Left renal pelvis (tissue), 4 donors: ENCODE results near the gene SLC13A2. TPM values are rescaled to one million over a fixed set of nuclear protein-coding genes. Genes with fewer than 3 reads are reported as not detected.

Experiments
- DNase-seq, 4 donors: peaks; one replicate each; pipeline ENCODE4 v3.0.0-alpha.2; 2013; ENCODE audit warnings: low read depth in 4 of 4, low spot score in 3 of 4
- polyA plus RNA-seq, 4 donors: library from polyadenylated mRNA; unstranded; fragments of 120-200 nt; gene quantifications; one replicate each; pipeline ENCODE4 v1.2.1, GENCODE V29; 2013; ENCODE audit not compliant: insufficient read length in 4 of 4

SLC13A2 gene
- polyA plus RNA-seq, 4 donors: 0.30 to 13.9 (median 7.6) TPM

DNA sequence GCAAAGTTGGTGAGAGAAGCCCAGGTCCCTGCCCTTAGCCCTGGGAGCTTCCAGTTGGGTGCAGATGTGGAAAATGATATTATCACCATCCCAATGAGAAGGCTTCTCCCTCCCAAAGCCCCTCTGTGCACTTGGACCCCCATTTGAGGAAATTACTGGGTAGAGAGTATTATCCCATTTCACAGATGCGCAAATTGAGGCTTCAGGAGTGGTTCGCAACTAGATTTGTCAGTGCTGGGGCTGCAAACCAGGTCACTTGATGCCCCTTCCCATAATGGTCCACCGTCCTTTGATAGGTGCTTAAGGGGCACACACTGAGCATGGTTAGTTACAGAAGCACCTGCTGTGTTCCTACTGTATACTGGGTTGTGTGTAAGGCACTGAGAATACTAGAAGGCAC, 18.4 kb downstream of the SLC13A2 start:
- DNase-seq: no peak

DNA sequence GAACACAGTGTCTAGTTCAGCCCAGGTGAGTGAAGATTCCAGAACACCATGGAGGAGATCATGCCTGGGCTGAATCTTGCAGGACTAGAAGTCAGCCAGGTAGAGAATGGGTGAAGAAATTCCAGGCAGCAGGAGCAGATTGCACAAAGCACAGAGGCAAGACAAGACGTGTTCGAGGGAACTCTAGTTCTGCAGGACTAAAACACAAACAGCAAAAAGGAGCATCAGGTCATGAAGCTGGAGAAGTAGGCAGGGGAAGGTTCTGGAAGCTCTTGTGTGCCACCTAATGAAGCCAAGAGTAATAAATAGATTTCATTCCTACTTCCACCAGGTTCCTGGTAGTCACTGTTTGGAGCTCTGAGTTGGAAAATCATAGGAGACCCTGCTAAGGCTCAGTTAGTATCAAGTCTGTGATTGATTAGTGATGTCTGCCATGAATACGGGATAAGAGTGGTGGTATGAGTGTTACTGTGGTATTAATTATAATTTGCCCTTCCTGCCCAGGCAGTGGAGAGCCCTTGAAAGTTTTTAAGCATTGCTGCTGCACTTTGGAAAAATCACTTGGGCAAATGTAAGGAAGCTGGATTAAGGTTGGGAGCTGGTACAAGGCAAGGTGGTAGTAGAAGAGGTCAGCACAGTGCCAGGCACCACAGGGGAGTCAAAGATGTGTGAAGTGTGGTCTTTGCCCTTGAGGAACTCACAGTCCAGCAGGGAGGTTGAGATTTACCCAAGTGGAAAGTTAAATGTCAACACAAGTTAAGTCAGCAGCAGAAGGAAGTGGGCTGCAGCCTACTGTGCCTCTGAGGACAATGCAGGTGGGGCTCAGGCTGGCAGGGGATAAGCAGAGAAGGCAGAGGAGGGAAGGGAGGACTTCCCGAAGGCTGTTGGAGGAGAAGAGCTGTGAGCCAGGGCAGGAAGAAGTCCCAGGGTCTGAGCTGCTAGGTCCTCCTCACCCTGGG, 19.2 kb downstream of the SLC13A2 start:
- no peak for DNase-seq

DNA sequence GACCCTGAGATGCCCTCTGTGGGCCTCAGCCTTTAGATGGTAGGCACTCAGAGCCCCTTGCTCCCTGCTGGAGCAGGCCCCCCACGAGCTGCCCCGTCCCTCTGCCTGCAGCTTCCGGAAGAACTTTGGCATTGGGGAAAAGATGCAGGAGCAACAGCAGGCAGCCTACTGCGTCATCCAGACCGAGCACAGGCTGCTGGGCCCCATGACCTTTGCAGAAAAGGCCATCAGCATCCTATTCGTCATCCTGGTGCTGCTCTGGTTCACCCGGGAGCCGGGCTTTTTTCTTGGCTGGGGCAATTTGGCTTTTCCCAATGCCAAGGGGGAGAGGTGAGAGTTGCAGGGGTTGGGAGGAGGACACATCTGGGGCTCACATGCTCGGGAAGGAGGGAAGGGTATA, 20.0 kb downstream of the SLC13A2 start:
- no peak for DNase-seq

DNA sequence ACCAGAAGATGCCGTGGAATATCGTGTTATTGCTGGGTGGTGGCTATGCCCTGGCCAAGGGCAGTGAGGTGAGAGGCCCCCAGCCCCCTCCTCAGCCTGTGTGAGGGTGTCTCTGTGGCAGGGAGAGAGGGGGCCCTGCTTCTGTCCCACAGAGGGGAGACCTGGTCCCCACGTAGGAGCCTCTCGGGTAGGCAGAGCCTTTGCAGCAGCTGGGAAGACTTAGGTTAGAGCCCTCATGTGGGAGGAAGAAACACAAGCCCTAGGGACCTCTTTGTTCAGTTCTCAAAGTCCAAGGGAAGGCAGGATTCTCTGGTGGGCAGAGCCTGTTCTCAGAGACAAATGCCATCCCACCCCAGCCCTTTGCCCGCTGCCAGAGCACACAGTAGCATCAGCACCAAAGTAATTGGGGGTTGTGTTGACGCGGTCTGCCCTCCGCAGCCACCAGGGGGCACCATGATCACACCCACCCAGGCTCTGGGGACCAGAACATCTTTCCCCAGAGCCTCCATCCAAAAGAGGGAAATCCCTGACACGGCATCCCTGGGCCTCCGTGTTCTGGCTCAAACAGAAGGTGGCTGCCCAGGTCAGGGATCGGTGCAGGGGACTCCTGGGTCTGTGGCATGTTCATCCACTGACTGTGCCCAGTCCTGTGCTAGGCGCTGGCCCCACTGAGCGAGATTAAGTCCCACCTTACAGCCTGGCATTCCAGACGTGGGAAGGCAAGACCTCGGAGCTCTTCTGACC, 21.2 kb downstream of the SLC13A2 start:
- peak in 1 of 4 donors; percentile 41 for DNase-seq

DNA sequence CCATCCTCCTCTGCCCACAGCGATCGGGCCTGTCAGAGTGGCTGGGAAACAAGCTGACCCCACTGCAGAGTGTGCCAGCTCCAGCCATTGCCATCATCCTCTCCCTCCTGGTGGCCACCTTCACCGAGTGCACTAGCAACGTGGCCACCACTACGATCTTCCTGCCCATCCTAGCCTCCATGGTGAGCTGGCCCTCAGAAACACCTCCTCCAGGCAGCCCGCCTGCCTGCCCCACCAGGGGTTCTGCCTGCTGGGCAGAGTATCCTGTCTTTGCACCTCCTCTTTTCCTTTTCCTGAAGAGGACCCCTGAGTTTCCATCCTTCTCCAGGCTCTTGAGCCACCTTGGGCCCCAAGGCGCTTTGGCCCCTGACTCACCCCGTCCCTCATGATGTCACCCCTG, 22.2 kb downstream of the SLC13A2 start:
- no peak for DNase-seq

DNA sequence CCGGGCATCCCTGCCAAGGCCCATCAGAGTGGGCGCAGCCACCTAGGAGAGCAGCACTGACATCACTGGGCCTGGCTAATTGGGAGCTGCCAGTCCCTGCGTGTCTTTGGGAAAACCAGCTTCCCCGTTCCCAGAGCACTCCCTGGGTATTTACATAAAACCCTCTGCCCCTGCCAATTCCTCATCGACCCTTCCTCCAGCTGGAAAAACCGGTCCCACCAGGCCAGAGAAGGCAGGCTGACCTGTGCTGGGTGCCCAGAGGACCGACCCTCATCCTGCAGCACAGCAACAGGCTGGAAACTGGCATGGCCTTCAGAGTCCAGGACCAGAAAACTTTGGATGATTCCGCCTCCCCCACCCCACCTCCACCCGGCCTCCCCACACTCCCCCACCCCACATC, 24.5 kb downstream of the SLC13A2 start:
- no peak for DNase-seq

DNA sequence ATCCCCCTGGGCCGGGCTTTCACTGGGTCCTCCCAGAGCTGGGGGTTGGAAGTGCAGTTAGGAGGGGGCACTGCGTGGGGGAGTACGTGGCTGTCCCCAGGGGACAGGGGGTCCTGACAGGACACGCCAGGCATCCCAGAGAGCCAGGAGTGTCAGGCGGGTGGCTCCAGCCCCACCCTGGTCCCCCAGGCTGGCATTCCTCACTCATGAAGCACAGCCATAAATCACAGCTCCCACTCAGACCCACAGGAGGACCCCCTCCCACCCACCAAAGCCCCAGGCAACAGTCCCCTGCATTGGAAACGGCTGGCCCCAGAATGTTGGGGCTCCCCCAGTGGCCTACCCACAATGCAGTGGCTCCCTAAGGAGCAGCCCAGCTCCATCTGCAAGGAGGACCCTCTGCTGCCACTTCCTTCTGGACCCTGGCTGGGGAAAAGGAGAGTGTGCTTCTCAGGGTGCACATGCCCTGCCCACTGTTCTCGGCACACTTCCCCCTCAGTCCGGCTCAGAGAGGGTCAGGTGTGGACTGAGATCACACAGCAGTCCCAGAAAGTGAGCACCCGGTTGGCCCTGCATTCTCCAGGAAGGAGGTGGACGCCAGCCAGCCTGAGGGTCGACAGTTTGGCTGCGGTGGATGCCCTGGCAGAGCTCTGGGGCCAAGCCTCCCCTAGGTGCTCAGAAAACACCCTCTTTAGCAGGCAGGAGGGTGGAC, 25.4 kb downstream of the SLC13A2 start:
- no peak for DNase-seq

DNA sequence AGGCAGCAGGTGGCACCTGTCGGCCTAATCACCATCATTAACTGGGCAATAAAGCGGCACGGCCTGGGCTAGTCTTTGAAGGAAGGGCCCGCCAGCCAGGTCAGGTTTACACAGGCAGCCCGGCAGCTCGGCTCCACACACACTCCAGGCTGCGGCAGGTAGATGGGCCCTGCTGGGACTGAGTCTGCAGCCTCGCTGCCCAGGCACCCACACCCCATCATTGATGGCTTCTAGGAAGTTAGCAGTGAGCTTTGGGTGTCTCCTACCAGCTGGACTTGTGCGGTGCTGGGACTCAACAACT, 25.9 kb downstream of the SLC13A2 start:
- no peak for DNase-seq

DNA sequence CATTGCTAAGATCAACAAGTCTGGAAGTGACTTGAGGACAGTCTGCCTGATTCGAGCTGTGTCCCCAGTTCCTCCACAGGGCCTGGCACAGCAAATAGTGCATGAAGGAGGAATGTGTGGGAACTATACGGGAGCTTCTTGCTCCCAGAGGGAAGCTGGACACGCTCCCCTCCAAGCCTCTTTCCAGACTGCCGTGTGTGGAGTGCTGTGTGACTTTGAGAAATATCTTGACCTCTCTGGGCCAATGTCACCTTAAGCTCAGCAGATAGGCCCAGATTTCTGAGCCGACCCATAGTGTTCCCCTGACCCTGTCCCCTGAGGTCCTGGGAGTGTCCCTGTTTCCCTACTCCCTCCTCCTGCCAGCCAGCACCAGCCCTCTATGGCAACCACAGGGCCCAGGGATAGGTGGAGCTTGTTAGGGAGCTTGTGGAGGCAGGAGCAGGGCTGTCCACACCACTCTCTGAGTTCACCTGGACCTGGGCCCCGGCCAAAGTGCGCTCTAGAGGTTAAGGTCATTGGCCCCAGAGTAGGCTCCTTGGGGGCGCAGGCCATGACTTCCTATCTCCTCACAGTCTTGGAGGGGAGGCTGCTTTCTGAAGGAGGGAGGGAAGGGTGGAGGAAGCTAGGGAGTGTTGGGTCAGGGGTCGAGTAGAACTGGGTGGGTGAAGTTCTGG, 26.4 kb downstream of the SLC13A2 start:
- DNase-seq: no peak

DNA sequence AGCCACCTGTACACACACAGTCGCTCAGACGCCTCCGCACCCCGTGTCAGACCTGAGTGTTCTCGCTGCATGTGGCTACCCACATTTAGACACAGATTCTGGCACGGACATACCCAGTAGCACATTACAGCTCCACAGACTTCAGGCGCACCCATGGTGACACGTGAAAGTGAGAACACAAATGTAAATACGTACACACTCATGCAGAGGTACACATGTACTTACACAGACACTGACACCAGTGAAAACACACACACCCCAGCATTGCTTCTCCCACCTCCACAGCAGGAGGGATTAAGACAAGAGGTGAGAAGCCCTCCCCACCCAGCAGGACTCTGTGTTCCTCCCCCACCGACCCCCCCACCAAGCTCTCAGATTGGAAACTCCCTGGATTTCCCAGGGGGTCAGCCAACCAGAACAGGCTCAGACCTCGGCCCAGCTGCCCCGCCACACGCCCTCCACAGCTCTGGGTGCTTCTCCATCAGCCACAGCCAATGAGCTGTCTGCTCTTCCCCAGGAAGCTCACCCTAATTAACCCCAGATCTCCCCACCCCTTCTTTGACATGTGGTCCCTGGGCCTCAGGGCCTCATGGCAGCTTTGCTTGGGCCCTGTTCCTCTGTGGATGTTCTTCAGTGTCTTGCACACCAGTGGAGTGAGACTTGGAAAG, 27.4 kb downstream of the SLC13A2 start:
- no peak for DNase-seq

DNA sequence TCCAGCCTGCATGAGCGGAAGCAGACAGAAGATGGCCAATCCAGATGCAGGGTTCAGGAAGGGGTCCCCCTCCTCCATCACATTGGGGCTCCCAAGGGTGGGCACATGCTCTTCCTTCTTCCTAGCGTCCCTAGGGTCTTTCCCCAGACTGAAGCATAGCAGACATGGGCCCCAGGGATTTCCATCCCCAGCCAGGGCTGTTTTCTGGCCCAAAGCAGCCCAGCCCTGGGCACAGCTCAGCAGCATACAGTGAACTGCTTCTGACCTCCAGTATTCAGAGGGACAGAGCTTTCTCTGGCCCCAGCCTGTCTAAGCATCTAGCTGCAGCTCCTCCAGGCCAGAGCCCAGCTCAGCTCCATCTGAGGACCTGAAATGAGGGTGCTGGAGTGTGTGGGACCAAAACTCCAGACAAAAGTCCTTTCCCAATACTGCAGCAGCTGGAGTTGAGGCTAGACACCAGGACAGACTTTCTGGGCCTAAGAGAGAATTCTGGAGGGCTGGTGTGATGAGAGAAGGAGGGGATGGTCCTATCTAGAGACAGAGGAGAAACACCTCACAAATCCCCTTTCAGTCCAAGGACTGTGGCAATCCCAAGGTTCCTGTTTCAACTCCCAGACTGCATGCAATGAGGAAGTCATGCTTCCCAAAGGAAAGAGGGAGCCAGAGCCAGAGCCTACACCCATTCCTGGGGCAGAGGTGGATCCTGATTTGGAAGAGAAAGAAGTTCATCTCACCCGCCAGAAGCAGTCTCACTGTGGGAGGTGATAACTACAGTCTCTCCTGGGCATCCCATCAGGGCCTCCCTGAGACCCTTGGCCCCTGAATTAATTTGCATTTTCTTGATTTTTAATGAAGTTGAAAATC, 28.2 kb downstream of the SLC13A2 start:
- DNase-seq: no peak

DNA sequence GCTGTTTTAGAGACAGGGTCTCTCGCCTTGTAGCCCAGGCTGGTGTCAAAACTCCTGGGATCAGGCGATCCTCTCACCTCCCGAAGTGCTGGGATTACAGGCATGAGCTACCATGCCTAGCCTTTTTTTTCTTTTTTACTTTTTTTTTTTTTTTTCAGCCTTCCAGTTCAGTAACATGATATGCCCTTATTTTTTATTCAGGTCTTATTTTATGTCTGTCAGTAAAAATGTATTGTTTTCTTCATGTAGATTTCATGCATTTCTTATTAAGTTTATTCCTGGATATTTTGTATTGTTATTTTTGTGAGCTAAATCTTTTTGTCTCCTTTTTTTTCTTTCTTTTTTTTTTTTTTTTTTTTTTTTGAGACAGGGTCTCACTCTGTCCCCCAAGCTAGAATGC, 30.0 kb downstream of the SLC13A2 start:
- no peak for DNase-seq

DNA sequence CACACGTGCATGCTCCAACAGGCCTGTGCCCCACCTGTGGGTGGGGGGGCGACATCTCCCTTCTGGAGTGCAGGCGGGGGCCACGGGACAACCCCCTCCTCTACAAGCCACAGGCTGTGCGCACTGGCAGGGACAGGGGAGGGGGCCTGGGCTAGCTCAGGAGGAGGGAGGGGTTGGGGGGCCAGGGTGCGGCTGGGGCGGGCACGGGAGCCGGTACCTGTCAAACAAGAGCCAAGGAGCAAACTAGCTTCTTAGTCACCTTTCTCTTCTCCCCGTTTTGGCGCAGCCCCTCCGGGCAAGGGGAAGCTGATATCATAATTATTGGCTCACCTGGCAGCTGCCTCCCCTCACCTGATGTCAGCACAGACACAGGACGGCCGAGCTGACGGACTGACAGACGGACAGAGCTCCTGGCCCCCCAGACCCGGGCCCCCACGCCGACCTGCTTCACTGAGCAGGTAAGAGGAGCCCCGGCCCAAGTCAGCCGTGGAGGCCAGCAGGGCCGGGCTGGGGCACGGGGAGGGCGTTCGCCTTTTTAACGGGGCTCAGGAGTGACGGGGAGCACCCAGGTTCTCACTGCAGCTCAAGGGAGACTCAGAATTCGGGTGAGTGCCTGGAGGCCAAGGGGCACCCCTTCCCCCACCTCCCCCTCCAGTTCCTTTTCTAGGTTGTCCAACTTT, 32.7 kb downstream of the SLC13A2 start, which contains the start of gene FOXN1:
Gene FOXN1, plus strand, starts transcription at position 363 of the 680 bp plus-strand sequence. CDS start 17,622 bp downstream, outside the sequence.
- DNase-seq: no peak

DNA sequence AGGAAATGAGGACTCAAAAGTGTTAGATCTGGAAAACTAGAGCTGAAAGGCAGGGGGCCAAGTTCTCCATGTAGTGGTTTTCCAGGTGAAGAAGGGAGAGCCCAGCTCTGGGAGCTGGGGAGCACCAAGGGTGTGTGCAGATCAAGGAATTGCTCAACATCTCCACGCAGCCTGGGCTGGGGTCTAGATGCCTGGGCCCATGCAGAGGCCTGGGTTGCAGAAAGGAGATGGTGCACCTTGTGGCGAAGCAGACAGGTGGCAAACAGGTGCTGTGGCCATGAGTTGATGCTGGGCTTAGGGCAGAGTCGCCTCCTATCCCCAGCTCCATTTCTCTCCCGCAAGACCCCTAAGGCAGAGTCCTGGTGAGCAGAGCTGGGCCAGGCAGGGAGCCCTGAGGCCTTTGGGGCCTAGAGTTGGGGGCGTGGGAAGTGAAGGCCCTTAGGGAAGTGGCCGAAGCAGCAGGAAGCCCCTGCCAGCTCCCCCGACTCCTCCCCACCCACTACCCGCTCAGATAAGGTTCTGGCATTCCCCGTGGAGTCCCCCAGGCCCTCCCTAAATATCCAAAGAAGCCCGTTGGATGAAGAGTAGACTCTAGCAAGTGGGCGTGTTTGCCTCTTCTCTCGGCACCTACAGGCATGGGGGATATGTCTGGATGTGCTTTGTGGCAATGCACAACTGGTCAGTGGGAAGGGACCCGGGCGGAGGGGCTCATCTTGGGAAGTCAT, 33.5 kb downstream of the SLC13A2 start:
- DNase-seq: no peak

DNA sequence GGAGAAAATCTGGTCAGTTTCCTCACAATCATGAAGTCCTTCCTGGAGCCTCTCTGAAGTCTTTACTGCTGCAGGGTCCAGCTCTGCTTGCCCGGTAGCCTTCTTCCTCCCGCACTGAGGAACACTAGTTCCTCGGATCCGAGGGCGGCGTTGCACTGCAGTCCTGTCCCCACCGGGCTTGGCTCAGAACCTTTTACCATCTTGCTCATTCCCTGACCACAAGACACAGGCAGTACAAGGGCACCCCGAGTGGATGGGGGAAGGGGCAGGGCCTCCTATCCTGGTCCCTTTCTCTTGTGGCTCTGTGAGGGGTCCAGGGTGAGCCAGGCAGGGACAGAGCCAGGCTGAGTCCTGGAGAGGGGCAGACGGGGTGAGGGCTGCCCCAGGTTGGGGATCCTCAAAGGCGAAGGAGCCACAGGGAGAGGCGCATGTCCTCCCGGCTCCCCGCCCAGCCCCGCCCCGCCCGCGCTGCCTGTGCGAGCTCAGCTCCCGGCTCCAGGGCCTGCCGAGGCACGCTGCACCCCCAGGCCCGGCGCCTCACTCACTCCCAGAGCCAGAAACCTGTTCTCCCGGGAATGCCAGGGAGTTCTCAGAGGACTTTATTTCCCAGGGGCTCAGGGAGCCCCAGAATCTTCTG, 34.2 kb downstream of the SLC13A2 start:
- no peak for DNase-seq

DNA sequence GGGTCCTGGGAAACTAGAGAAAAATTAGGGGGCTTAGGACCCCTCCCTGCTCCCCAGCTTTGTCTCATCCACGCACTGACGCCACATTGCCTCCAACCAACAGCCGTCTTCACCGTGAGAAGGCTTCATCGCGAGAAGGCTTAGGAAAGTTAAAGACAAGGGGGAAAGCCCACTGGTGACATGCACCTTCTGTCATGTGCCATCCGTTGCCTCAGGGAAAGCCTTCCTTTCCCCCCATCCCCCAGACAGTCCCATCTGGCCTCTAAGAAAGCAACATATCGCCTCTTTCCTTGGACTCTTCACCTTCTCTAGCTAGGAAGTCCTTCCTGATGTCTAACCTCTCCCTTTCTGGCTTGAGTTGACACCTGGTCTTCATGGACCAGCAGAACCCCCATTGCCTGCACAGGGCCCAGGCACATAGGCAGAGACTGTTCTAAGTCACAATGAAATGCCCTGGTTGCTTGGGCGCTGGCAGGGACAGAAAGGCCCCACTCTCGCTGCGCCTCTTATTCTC, 34.8 kb downstream of the SLC13A2 start:
- DNase-seq: no peak

DNA sequence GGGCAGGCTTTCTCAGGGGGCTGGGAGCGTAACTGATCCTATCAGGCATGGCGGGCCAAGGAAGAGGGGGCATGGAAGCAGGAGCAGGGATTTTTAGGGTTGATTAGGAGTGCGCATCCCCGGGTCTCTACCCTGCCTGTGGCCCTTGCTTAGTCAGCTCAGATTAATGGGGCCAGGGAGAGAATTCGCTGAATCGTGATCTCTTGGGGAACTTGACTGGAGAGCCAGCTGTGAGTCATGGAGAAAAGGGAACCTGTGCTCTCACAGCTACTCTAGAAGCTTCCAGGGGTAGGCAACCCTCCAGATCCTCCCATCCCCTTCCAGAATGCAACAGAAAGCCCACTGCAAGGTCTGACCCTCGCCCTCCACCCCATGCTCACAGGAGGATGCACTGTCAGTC, 36.3 kb downstream of the SLC13A2 start:
- DNase-seq: no peak
